NB4 (cell line): ENCODE results near the gene S100A3.

Experiments
- CTCF ChIP-seq: IDR thresholded peaks from one replicate; pipeline ENCODE4 v1.5.1; 2012; ENCODE audit warnings: low read depth, low read length
- MAX ChIP-seq: IDR thresholded peaks from 2 replicates; pipeline ENCODE4 v1.6.1; 2011; ENCODE audit warnings: low read depth, low read length
- POLR2A ChIP-seq: IDR thresholded peaks from 2 replicates; pipeline ENCODE4 v1.6.1; 2011; ENCODE audit warnings: mild to moderate bottlenecking; ENCODE audit not compliant: insufficient read length; ENCODE audit errors: extremely low read depth

DNA sequence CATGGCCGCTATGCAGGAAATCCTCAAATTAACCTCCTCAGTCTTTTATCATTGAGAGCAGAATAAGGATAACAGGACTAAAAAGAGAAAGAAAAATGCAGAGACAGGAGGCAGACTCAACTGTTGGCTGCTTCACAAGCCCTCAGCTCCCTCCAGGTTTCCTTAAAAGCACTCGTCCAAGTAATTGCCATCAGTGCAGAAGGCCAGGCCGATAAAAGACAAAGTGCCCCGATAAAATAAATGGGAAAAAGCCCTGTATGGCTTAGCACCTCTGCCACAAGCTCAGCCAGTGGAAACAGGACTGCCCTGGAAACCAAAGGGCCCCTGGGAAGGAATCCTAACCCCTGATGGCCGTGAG lies 21.4 kb downstream of the S100A3 start:
- TF ChIP-seq CTCF, result no peak
- TF ChIP-seq POLR2A, result no peak
- TF ChIP-seq MAX, result no peak
